ENCODE data around the gene NRP1.

DNA sequence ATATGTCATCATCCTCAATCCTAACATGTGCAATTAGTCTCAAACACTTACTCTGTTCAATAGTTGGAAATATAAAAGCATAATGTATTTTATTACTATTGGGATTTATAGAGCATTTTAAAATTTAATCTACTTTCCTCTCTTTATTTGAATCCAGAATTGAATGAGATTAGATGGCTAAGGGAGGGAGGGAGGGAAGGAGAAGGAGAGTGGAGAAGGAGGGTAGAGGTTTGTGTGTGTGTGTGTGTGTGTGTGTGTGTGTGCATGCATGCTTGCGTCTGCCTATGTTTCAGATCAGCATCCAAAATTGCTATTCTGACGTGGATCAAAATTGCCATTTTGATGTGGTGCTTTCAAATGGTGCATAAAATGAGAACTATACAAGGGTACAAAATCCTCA, 90.8 kb downstream of the NRP1 start:
- TF ChIP-seq CTCF (IDR thresholded peaks at IDR 0.05; ENCODE audit: low read depth, low read length, poor library complexity, severe bottlenecking) (no peak), EZH2phosphoT487 (IDR thresholded peaks at IDR 0.05; ENCODE audit: borderline replicate concordance, low read length) (no peak)
